Measurements from ENCODE around the gene EMC6.

EMC6 gene

DNA sequence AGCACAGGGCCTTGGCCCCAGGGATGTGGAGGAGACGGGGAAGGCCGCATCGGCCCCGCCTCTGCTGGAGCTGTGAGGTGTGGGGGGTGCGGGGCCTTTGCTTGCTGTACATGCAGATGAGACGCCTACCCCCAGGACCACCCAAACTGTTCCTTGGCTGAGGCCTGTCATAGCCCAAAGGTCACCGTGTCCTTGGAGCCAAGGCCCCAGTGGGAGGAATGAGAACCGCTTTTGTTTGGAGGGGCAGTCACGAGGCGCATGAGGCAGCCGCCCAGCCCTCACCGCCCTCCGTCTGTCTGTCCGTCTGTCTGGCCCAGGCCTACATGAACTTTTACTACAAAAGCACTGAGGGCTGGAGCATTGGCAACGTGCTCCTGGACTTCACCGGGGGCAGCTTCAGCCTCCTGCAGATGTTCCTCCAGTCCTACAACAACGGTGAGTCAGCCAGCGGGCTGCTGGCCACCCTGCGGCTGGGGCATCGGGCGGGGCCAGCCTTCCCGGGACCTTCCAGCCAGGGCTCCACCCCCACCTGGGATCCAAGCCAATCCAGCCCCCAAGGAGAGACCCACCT lies 9.0 kb upstream of the EMC6 start:
- DNase-seq (ENCODE audit: low spot score): no peak
- in situ Hi-C loops (cut with MboI; ENCODE audit: low sequenced_read_pairs, unreplicated experiment): no loop called here
- TF ChIP-seq, protein P1, sequence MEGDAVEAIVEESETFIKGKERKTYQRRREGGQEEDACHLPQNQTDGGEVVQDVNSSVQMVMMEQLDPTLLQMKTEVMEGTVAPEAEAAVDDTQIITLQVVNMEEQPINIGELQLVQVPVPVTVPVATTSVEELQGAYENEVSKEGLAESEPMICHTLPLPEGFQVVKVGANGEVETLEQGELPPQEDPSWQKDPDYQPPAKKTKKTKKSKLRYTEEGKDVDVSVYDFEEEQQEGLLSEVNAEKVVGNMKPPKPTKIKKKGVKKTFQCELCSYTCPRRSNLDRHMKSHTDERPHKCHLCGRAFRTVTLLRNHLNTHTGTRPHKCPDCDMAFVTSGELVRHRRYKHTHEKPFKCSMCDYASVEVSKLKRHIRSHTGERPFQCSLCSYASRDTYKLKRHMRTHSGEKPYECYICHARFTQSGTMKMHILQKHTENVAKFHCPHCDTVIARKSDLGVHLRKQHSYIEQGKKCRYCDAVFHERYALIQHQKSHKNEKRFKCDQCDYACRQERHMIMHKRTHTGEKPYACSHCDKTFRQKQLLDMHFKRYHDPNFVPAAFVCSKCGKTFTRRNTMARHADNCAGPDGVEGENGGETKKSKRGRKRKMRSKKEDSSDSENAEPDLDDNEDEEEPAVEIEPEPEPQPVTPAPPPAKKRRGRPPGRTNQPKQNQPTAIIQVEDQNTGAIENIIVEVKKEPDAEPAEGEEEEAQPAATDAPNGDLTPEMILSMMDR (IDR thresholded peaks at IDR 0.05; ENCODE audit: borderline replicate concordance, control extremely low read depth, extremely low read depth, insufficient read depth, missing control alignments): no peak

DNA sequence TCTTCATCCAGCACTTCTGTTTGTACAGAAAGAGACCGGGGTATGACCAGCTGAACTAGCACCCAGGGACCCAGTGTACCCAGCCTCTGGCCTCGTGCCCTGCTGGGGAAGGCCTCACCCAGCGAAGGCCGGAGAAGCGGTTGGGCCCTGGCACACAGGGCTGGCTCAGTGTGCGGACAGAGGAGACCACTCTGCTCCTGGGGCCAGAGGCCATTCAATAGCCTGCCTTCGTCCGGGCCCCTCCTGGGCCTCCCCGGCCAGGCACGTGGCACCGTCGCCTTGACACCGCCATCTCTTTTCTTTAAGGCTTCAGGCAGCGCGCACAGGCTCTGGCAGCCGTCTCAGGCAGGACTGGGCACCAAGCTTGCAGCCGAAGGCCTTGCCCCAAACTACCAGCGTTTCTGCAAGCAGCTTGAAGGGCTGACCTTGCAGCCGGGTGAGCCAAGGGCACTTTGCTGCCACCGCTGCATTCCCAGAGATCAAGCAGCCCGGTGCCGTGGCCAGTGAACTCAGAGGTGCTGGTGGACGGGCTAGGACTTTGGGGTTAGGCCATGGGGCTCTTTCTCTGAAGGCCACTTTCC lies 8.2 kb upstream of the EMC6 start:
- in situ Hi-C loops (cut with MboI; ENCODE audit: low sequenced_read_pairs, unreplicated experiment): no loop called here
- no peak for DNase-seq (ENCODE audit: low spot score)

GRCh38 chr17:3663102-3664011 lies 5.3 kb upstream of the EMC6 start:
- TF ChIP-seq, protein P1 (IDR thresholded peaks at IDR 0.05; ENCODE audit: borderline replicate concordance, control extremely low read depth, extremely low read depth, insufficient read depth, missing control alignments): no peak
- no peak for DNase-seq (ENCODE audit: low spot score)
- in situ Hi-C loops (cut with MboI; ENCODE audit: low sequenced_read_pairs, unreplicated experiment): no loop called here

More for the DNA sequence above, 8.2 kb upstream of the EMC6 start:
- TF ChIP-seq, protein P1 (IDR thresholded peaks at IDR 0.05; ENCODE audit: borderline replicate concordance, control extremely low read depth, extremely low read depth, insufficient read depth, missing control alignments): no peak

DNA sequence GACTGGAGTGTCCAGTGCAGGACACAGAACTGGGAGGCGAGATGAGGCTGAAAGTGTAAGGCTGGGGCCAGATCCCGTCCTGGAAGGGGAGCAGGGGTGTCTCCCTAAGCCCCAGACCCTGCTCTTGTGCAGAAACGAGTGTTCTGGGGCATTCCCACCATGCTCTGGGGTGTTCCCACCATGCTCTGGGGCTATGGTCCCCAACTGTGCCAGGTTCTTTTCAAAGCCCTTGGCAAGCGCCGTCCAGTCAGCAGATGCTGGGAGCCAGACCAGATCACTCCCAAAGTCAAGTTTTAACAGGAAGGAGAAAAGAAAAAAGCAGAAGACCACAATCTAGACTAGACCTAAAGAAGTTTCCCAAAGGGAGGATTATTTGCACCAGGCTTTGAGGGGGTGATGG lies 2.8 kb upstream of the EMC6 start:
- in situ Hi-C loops (cut with MboI; ENCODE audit: low sequenced_read_pairs, unreplicated experiment): no loop called here
- no peak for DNase-seq (ENCODE audit: low spot score)
- TF ChIP-seq, protein P1 (IDR thresholded peaks at IDR 0.05; ENCODE audit: borderline replicate concordance, control extremely low read depth, extremely low read depth, insufficient read depth, missing control alignments): no peak

GRCh38 chr17:3666516-3666915 lies 2.1 kb upstream of the EMC6 start:
- in situ Hi-C loops (cut with MboI; ENCODE audit: low sequenced_read_pairs, unreplicated experiment): no loop called here
- DNase-seq (ENCODE audit: low spot score): no peak
- TF ChIP-seq, protein P1 (IDR thresholded peaks at IDR 0.05; ENCODE audit: borderline replicate concordance, control extremely low read depth, extremely low read depth, insufficient read depth, missing control alignments): no peak

DNA sequence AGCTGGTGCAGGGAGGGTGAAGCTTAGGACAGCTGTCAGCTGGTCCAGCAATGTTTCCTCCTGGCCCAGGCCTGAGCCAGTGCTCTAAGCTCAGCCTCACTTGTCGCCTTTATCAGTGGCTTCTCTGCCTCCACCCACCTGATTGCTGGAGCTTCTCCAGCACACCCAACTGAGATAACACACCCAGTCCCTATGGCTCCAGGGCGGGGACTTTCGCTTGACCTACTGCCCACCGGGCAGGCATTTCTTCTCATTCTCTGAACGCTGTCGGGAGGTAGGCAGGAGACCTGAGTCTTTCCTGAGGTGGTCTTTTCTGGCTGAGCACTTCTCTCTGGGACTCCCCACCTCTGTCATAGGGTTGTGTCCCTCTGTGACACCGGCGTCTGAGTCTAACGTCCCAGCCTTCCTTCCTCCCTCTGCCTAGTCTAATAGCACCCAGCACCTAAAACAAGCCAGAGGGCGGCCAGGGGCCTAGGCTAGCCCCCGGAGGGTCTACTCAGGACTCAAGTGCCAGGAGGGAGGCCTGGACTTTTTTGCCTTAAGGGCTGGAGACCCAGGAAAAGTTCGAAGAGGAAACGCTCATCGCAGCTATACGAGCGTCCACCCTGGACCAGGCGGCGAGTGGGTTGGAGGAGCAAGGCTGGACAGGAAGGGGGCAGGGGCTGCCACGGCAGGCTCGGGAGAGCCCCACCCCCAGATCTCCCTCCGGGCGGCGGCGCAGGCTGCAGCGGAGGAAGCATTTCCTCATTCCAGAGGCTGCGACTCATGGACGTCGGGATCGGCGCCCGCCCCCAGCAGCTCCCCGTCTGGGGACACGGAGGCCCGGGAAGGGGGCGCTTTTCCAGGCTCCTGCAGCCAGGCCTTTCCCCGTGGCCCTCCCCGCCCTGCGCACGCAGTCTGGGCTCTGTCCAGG lies 990 bp upstream of the EMC6 start:
- no peak for DNase-seq (ENCODE audit: low spot score)
- in situ Hi-C loops (cut with MboI; ENCODE audit: low sequenced_read_pairs, unreplicated experiment): no loop called here
- TF ChIP-seq, protein P1 (IDR thresholded peaks at IDR 0.05; ENCODE audit: borderline replicate concordance, control extremely low read depth, extremely low read depth, insufficient read depth, missing control alignments): no peak
